ENCODE data around the gene SDR39U1.

DNA sequence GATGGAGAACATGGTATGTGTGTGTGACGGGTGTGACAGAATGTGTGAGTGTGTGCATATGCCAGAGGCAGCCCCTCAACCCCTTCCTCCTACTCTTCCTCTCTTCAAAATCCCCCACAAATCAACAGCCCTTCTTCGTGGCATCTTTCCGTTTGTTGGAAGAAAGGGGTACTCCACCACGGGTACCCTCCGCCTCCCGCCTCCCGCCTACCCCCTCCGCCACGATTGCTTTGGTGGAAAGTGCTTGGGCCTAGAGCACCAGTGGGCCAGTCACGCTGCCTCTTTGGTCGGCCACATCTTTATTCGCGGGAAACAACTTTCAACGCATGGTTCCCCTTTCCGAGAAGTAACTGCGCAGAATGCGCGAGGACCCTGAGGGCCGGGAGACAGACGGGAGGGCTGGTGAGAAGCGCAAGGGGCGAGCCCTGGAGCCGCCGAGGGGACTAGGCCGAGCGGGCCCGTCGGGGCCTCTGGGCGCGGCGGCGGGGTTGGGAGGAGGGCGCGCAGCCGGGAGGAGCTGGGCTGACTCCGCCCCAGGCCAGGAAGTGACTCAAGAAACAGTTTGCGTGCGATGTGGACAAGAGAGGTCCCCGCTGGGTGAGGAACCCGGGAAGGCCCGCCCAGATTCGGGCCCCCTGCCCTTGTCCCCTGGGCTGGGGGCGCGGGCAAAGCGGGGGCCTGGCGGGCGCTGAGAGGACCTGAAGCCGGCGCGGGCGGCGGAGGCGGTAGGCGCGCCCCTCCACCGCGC is 13.0 kb downstream of the SDR39U1 start, which contains the start of the genes CBLN3 and KHNYN:
- TF ChIP-seq, protein P1, sequence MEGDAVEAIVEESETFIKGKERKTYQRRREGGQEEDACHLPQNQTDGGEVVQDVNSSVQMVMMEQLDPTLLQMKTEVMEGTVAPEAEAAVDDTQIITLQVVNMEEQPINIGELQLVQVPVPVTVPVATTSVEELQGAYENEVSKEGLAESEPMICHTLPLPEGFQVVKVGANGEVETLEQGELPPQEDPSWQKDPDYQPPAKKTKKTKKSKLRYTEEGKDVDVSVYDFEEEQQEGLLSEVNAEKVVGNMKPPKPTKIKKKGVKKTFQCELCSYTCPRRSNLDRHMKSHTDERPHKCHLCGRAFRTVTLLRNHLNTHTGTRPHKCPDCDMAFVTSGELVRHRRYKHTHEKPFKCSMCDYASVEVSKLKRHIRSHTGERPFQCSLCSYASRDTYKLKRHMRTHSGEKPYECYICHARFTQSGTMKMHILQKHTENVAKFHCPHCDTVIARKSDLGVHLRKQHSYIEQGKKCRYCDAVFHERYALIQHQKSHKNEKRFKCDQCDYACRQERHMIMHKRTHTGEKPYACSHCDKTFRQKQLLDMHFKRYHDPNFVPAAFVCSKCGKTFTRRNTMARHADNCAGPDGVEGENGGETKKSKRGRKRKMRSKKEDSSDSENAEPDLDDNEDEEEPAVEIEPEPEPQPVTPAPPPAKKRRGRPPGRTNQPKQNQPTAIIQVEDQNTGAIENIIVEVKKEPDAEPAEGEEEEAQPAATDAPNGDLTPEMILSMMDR (IDR thresholded peaks at IDR 0.05) = peak in 1 of 6 experiments; percentile 3
- peak; percentile 77 to 91 for TF ChIP-seq POLR2A (IDR thresholded peaks at IDR 0.05)

Data from thyroid gland (tissue), 4 donors.